A673 (cell line): ENCODE measurements around the gene NDUFAF2.

ENCODE experiments used
- EZH2 ChIP-seq: fragments of 200-600 bp; sonication (generic); IDR thresholded peaks from 2 replicates; pipeline ENCODE4 v1.6.1; 2017; ENCODE audit warnings: borderline replicate concordance, low read depth, mild to moderate bottlenecking, mixed read lengths, antibody characterized with exemption, low read length; ENCODE audit not compliant: poor library complexity, severe bottlenecking
- TF ChIP-seq, protein P1 (sequence below): fragments of 300-800, 200-600 bp; sonication (generic); conservative IDR thresholded peaks from 2 replicates; pipeline ENCODE4 v1.5.1; 2017; ENCODE audit warnings: low read depth, mild to moderate bottlenecking, antibody characterized with exemption, low read length, moderate library complexity, mixed read lengths

DNA sequence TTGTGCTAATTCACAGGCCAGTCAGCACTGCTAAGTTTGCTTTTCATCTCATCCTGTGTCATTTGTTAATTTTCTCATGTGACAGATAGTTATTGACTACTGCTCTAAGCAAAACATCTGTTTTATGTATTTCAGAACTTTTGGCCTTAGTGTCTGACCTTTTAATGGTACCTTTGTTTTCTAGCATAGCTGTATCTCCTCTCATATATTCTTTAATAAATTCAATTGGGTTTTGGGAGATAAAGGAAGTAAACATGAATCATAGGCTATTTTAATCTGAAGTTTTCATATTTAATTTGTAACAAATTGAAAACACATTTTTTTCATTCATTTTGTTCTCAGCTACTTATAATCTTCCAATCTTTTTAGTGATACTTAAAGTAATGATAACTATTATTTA lies 13.1 kb downstream of the NDUFAF2 start:
- no peak for TF ChIP-seq EZH2
- TF ChIP-seq, protein P1, sequence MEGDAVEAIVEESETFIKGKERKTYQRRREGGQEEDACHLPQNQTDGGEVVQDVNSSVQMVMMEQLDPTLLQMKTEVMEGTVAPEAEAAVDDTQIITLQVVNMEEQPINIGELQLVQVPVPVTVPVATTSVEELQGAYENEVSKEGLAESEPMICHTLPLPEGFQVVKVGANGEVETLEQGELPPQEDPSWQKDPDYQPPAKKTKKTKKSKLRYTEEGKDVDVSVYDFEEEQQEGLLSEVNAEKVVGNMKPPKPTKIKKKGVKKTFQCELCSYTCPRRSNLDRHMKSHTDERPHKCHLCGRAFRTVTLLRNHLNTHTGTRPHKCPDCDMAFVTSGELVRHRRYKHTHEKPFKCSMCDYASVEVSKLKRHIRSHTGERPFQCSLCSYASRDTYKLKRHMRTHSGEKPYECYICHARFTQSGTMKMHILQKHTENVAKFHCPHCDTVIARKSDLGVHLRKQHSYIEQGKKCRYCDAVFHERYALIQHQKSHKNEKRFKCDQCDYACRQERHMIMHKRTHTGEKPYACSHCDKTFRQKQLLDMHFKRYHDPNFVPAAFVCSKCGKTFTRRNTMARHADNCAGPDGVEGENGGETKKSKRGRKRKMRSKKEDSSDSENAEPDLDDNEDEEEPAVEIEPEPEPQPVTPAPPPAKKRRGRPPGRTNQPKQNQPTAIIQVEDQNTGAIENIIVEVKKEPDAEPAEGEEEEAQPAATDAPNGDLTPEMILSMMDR, result no peak
